ENCODE results near the gene HM13. TPM values are rescaled to one million over a fixed set of nuclear protein-coding genes. Genes with fewer than 3 reads are reported as not detected.
A peak's percentile ranks its signal among the peaks of the same experiment; 100 is the strongest.
"Not testable (repeated sequence)": the region's sequence is repeated elsewhere in the genome, so short reads cannot be mapped to it uniquely, and the experiment has no call there.

HM13 gene
- total and polyA plus RNA-seq, 9 of the 15 experiments (the other 6 are each of a cell fraction or from before 2014, with no cell fraction given): 7.7 to 136 (median 74.5) TPM

DNA sequence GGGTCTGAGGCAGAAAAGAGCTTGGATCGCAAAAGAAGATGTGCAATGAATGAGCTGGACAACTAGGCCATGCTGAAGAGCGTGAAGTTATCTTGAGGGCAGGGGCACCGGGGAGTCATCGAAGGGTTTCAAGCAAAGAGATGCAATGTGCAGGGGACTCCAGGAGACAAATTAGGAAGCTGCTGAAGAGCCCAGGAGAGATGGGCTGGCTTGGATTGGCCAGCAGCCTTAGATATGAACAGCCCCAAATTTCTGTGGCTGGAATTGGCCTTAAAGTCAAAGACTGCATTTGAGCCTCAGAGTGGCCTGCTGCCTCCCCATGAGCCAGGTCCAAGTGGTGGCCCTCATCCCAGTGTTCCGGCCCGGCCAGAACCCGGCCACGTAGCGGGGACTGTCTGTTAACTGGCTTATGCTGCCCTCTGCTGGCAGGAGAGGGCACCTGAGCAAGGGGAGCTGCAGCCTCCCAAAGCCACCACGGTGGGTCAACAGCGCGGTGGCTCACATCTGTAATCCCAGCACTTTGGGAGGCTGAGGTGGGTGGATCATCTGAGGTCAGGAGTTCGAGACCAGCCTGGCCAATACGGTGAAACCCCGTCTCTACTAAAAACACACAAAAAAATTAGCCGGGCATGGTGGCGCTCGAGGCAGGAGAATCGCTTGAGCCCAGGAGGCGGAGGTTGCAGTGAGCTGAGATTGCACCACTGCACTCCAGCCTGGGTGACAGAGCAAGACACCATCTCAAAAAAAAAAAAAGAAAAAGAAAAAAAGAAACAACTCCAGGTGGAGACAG lies 11.2 kb upstream of the HM13 start (continued):
- TF ChIP-seq, protein P1, sequence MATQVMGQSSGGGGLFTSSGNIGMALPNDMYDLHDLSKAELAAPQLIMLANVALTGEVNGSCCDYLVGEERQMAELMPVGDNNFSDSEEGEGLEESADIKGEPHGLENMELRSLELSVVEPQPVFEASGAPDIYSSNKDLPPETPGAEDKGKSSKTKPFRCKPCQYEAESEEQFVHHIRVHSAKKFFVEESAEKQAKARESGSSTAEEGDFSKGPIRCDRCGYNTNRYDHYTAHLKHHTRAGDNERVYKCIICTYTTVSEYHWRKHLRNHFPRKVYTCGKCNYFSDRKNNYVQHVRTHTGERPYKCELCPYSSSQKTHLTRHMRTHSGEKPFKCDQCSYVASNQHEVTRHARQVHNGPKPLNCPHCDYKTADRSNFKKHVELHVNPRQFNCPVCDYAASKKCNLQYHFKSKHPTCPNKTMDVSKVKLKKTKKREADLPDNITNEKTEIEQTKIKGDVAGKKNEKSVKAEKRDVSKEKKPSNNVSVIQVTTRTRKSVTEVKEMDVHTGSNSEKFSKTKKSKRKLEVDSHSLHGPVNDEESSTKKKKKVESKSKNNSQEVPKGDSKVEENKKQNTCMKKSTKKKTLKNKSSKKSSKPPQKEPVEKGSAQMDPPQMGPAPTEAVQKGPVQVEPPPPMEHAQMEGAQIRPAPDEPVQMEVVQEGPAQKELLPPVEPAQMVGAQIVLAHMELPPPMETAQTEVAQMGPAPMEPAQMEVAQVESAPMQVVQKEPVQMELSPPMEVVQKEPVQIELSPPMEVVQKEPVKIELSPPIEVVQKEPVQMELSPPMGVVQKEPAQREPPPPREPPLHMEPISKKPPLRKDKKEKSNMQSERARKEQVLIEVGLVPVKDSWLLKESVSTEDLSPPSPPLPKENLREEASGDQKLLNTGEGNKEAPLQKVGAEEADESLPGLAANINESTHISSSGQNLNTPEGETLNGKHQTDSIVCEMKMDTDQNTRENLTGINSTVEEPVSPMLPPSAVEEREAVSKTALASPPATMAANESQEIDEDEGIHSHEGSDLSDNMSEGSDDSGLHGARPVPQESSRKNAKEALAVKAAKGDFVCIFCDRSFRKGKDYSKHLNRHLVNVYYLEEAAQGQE (IDR thresholded peaks at IDR 0.05; ENCODE audit: borderline replicate concordance): peak; percentile 89
- TF ChIP-seq, protein P1 (CRISPR knock-in tag; IDR thresholded peaks at IDR 0.05; ENCODE audit: low read depth): not testable (repeated sequence)
- TF ChIP-seq LCOR (CRISPR knock-in tag; IDR thresholded peaks at IDR 0.05): peak; percentile 69; the same call in 1 of the 2 replicates
- peak; percentile 88 to 96 for TF ChIP-seq RAD21 (CRISPR knock-in tag; conservative IDR thresholded peaks at IDR 0.05 in 1 of 2, IDR thresholded peaks at IDR 0.05 in 1 of 2)
